ENCODE results near the gene DHX32. TPM values are rescaled to one million over a fixed set of nuclear protein-coding genes. Genes with fewer than 3 reads are reported as not detected.

Gene DHX32
- total RNA-seq, 3 donors from 2014 or later (not counting 1 experiment from before 2014, with no cell fraction given): 6.9 to 11.9 (median 10.9) TPM

DNA sequence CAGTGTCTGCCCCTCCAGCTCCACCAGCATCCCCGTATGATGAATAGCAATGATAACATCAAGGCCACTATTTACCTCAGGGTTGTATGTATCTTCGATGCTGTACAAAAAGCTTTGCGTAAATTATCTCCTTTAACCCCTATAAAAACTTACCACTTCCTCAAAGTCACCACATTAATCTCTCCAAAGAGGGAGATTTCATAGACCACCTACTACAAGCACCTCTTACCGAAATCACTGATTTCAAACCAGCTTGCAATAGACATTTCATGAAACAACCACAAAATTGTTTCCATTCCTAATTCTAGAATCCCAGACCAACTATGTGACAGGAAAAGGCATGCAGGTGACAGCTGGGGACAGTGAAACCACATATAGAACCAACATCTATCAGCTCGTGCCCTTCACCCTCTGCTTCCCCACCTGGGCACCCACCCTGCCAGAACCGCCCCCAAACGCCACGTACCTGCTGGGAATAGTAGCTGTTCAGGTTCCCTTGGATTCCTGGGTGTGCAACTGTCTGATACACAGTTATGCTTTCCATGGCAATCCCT, 85.4 kb downstream of the DHX32 start:
- ATAC-seq: no peak
- peaks cover 9% of the 10 kb centered on the region in 2 donors for H3K4me1 Mint-ChIP-seq
- Histone ChIP-seq H3K9me3 (ENCODE audit: control insufficient read depth, insufficient read depth, low read length) (no peaks in the 10 kb centered on the region), H3K4me3 (ENCODE audit: low read length) (no peak overlapping the region), H3K27ac (ENCODE audit: low read length) (no peak overlapping the region), H3K27me3 (ENCODE audit: control insufficient read depth, insufficient read depth, low read length) (no peaks in the 10 kb centered on the region), H3K4me1 (ENCODE audit: control insufficient read depth, insufficient read depth, low read length) (peaks cover 16% of the 10 kb centered on the region), H3K36me3 (ENCODE audit: control insufficient read depth, insufficient read depth, low read length) (peaks cover 29% of the 10 kb centered on the region)
- WGBS (ENCODE audit: insufficient coverage): 75% methylated on average over 8 of the region's 8 CpGs
- intact Hi-C loops (cut with micrococcal nuclease): no loop called here
- H3K4me3 Mint-ChIP-seq: no peak overlapping the region
- TF ChIP-seq, protein P1, sequence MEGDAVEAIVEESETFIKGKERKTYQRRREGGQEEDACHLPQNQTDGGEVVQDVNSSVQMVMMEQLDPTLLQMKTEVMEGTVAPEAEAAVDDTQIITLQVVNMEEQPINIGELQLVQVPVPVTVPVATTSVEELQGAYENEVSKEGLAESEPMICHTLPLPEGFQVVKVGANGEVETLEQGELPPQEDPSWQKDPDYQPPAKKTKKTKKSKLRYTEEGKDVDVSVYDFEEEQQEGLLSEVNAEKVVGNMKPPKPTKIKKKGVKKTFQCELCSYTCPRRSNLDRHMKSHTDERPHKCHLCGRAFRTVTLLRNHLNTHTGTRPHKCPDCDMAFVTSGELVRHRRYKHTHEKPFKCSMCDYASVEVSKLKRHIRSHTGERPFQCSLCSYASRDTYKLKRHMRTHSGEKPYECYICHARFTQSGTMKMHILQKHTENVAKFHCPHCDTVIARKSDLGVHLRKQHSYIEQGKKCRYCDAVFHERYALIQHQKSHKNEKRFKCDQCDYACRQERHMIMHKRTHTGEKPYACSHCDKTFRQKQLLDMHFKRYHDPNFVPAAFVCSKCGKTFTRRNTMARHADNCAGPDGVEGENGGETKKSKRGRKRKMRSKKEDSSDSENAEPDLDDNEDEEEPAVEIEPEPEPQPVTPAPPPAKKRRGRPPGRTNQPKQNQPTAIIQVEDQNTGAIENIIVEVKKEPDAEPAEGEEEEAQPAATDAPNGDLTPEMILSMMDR (IDR thresholded peaks at IDR 0.05): no peak
- peak overlapping the region in 1 of 2 donors; percentile 7 for H3K27ac Mint-ChIP-seq
- H3K9me3 Mint-ChIP-seq: no peaks in the 10 kb centered on the region
- DNase-seq: no peak
- peaks cover 12% of the 10 kb centered on the region for H3K36me3 Mint-ChIP-seq
- H3K27me3 Mint-ChIP-seq (ENCODE audit: low read depth in 2 of 2): no peaks in the 10 kb centered on the region

DNA sequence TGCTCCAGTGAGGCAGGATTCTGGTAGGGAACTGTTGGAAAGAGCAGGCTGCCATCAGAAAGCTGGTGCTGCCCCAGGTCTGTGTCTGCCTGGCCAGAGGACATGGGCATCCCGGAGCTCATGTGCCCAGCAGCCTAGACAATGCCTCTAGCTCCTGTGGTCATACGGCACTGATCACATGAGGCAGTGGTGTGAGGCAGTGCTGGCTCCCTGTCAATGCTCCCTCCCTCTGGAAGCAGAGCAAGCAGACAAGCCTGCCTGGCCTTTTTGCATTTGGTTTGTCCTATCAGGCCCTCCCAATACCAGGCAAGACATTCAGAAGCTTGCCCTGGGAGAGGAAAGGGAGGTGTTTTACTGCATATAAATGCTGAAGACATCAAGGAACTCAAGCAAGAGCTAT, 86.0 kb downstream of the DHX32 start:
- Mint-ChIP-seq H3K27ac (peak overlapping the region in 1 of 2 donors; percentile 7), H3K4me1 (peaks cover 9% of the 10 kb centered on the region in 2 donors), H3K27me3 (ENCODE audit: low read depth in 2 of 2) (no peaks in the 10 kb centered on the region), H3K4me3 (no peak overlapping the region), H3K9me3 (no peaks in the 10 kb centered on the region), H3K36me3 (peaks cover 12% of the 10 kb centered on the region)
- TF ChIP-seq, protein P1 (IDR thresholded peaks at IDR 0.05): no peak
- no peak overlapping the region for H3K4me3 ChIP-seq (ENCODE audit: low read length)
- intact Hi-C loops (cut with micrococcal nuclease): no loop called here
- no peaks in the 10 kb centered on the region for H3K27me3 ChIP-seq (ENCODE audit: control insufficient read depth, insufficient read depth, low read length)
- H3K27ac ChIP-seq (ENCODE audit: low read length): no peak overlapping the region
- WGBS (ENCODE audit: insufficient coverage): 100% methylated on average over 2 of the region's 2 CpGs
- ATAC-seq (no peak), DNase-seq (no peak)
- peaks cover 16% of the 10 kb centered on the region for H3K4me1 ChIP-seq (ENCODE audit: control insufficient read depth, insufficient read depth, low read length)
- H3K9me3 ChIP-seq (ENCODE audit: control insufficient read depth, insufficient read depth, low read length): no peaks in the 10 kb centered on the region
- H3K36me3 ChIP-seq (ENCODE audit: control insufficient read depth, insufficient read depth, low read length): peaks cover 29% of the 10 kb centered on the region

DNA sequence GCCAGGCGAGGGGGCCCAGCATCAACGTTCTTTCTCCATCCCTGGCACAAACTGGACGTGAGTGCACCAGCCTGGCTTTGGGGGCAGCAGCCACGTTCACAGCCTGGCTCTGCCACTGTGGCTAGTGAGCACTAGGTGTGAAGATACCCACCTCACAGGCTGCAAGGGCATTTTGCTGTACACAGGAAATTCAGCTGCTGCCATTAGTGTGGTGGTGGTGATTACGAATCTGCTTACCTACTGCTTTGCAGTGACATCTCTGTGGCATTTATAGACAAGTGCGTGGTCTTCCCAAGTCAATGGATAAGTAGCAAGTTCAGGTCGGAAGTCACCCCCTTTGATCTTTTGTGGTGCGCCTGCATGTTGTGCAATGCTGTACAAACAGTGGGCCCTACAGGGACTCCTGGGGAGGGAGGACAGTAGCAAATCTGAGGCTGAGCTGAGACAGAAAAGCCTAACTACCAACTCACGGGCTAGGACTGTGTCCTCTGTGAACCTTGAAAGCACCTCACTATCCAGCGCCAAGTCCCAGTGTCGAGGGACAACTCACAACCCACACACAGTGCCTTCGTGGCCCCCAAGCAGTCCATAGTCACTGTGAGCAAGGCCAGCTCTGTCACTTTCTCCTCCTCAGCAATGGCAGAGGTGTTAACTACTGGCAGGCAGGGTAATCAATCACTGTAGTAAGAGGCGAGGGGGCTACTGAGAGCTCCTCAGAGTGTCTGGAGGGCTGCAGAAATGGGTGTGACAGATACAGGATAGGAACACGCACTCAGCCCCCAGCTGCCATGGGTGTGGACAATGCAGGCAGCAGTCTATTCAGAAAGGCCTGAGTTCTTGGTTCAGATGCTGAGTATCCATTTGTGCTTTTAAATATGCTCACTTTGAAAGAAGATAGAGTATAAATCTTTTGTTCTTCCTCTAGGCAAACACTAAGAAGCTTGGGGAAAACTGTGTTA, 88.5 kb downstream of the DHX32 start:
- DNase-seq (peak; percentile 24 to 38), ATAC-seq (peak; percentile 73 to 86 (median 76))
- peak overlapping the region; percentile 84 to 85 for H3K27ac Mint-ChIP-seq
- Histone ChIP-seq H3K9me3 (ENCODE audit: control insufficient read depth, insufficient read depth, low read length) (no peaks in the 10 kb centered on the region), H3K4me1 (ENCODE audit: control insufficient read depth, insufficient read depth, low read length) (peaks cover 37% of the 10 kb centered on the region), H3K36me3 (ENCODE audit: control insufficient read depth, insufficient read depth, low read length) (peaks cover 22% of the 10 kb centered on the region), H3K4me3 (ENCODE audit: low read length) (no peak overlapping the region), H3K27ac (ENCODE audit: low read length) (peak overlapping the region; percentile 67), H3K27me3 (ENCODE audit: control insufficient read depth, insufficient read depth, low read length) (no peaks in the 10 kb centered on the region)
- TF ChIP-seq, protein P1 (IDR thresholded peaks at IDR 0.05): no peak
- WGBS (ENCODE audit: insufficient coverage): 73% methylated on average over 14 of the region's 14 CpGs
- no peaks in the 10 kb centered on the region for H3K9me3 Mint-ChIP-seq
- H3K27me3 Mint-ChIP-seq (ENCODE audit: low read depth in 2 of 2): no peaks in the 10 kb centered on the region
- intact Hi-C loops (cut with micrococcal nuclease): no loop called here
- peaks cover 12% of the 10 kb centered on the region for H3K36me3 Mint-ChIP-seq
- H3K4me3 Mint-ChIP-seq: no peak overlapping the region
- peaks cover 21% of the 10 kb centered on the region in 2 donors for H3K4me1 Mint-ChIP-seq
